Astrocyte (in vitro differentiated cells and primary cell): ENCODE results near the gene FAM174C.

Source experiments
- CTCF ChIP-seq: IDR thresholded peaks from 2 replicates; pipeline ENCODE4 v1.5.1; 2011; ENCODE audit warnings: low read depth, mild to moderate bottlenecking, inconsistent platforms, low read length, moderate library complexity; ENCODE audit not compliant: insufficient read depth
- EZH2 ChIP-seq: IDR thresholded peaks from 2 replicates; pipeline ENCODE4 v1.6.1; 2012; ENCODE audit warnings: mild to moderate bottlenecking, low read length, inconsistent platforms; ENCODE audit not compliant: insufficient read depth

DNA sequence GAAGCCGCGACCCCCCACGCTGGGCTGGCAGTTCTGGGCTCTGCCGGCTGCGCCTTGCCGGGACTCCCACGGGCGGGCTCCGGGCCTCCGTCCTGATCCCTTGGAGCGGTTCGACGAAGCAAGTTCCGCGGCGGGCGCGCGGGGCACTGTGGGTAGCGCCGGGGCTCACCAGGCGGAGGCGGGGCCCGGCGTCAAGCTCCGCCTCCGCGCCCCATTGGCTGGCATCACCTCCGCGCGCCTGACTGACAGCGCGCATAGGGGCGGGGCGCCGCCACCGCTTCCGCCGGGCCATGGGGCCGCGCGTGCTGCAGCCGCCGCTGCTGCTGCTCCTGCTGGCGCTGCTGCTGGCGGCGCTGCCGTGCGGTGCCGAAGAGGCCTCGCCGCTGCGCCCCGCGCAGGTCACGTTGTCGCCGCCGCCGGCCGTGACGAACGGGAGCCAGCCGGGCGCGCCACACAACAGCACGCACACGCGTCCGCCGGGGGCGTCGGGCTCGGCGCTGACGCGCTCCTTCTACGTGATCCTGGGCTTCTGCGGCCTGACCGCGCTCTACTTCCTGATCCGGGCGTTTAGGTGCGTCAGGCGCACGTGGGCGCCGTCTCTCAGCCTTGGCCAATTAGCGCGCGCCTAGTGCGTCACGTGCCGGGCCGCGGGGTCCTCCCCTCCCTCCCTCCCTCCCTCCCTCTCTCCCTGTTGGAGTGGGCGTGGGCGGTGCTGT is at the start of gene FAM174C:
- TF ChIP-seq CTCF = no peak
- no peak for TF ChIP-seq EZH2
